DMS53 (cell line): Measurements from ENCODE around the gene ELAVL3.
"Not testable (repeated sequence)": the region's sequence is repeated elsewhere in the genome, so short reads cannot be mapped to it uniquely, and the experiment has no call there.

Source experiments
- DNase-seq: peaks from one replicate; lab custom pipeline; 2025; lab: John Stamatoyannopoulos, UW

ELAVL3 gene

DNA sequence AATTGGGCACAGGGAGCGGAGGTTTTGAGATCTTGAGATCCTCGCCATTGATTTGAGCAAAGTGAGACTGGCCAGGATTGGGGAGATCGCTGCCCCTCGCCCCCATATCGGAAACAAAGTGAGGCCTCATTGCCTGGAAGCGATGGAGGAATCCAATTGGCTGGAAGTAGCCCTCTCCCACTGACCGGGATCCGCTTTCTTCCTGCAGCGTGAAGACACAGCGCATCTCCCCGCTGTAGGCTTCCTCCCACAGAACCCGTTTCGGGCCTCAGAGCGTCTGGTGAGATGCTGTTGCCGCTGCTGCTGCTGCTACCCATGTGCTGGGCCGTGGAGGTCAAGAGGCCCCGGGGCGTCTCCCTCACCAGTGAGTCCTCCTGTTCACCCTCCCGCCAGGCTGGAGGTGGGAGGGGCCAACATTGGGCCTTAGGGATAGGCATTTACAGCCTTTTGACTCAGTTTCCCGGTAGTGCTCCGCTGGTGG, 45.0 kb downstream of the ELAVL3 start:
- DNase-seq, result peak; percentile 57

DNA sequence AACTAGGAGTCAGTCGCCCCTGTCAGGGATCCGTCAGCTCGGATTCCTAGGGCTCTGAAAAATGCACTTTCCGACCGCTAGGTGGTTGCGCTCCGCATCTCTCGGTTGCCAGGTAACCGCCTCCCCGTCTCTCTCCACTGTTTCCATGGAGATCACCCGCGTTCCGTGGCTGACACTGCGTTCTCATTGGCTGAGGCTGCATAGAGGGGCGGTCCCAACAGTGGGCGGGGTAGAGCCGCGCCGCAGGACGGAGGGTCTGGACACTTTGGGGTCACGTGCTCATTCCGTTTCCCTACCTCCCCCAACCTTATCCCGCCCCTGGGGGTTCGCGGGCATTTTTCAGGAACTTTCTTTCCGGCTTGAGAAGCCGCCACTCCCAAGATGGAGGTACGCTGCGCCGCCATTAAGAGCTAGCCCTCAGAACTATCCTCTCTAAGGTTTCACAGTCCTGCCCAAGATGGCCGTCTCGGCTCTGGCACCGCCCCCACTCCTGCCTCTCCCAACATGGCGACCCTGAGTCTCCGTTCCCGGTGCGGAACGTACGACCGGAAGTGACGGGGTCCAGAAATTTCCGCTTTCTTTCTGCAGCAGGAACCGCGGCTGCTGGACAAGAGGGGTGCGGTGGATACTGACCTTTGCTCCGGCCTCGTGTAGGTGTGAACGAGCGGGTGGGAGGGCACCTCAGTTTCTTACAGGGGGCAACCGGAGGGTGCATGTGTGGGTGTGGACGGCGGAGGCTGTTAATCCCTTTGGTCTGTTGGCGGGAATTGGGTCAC, 45.6 kb downstream of the ELAVL3 start, which contains the start of the genes ODAD3 and PRKCSH:
Gene ODAD3, minus strand, starts transcription at position 65 of the 776 bp plus-strand sequence. CDS start 105 bp downstream, outside the sequence.
Gene PRKCSH, plus strand, starts transcription at position 579 of the 776 bp plus-strand sequence. CDS start 483 bp downstream, outside the sequence.
- peak; percentile 100 for DNase-seq

DNA sequence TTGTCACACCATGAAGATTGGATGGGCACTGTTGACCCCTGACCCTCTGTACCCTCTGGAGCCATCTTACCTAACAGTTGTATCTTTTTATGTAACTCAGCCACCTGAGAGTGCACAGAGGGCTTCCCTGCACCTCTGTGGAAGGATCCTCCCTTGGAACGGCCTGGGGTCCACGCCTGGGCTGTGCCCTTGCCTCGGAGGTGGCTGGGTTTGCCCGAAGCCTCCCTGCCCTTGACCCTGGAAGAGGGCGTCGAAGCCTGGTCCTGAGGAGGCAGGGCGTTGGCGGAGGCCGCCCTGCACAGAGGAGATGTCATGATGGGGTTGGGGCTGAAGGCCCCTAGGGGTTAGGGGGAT, 46.2 kb downstream of the ELAVL3 start:
- DNase-seq, result peak; percentile 67

DNA sequence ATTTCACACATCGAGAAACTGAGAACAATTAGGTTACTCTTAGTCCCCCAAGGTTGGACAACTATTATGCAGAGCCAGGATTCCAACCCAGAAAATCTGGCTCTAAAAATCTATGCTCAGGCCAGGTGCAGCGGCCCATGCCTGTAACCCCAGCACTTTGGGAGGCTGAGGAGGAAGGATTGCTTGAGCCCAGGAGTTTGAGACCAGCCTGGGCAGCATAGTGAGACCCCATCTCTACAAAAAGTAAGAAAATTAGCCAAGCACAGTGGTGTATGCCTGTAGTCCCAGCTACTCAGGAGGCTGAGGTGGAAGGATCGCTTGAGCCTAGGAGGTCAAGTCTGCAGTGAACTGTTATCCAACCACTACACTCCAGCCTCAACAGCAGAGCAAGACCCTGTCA, 47.3 kb downstream of the ELAVL3 start:
- not testable (repeated sequence) for DNase-seq

DNA sequence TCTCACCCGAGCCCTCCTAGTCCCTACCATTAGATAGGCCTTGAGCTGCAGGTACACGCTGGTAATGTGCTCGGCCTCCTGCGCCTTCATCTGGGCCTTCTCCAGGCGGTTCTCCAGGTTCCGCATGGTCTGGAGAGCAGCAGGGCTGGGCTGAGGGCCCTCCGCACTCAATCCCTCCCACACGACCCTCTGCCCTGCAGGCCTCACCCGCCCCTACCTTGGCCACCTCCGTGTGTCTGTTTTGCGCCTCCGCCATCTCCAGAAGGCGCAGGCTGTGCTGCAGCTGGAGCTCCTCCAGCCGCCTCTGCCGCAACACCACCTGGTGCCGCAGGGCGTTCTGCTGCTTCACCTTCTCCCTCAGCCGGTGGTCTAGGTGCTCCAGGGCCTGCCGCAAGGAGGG, 54.2 kb downstream of the ELAVL3 start:
- DNase-seq, result no peak

DNA sequence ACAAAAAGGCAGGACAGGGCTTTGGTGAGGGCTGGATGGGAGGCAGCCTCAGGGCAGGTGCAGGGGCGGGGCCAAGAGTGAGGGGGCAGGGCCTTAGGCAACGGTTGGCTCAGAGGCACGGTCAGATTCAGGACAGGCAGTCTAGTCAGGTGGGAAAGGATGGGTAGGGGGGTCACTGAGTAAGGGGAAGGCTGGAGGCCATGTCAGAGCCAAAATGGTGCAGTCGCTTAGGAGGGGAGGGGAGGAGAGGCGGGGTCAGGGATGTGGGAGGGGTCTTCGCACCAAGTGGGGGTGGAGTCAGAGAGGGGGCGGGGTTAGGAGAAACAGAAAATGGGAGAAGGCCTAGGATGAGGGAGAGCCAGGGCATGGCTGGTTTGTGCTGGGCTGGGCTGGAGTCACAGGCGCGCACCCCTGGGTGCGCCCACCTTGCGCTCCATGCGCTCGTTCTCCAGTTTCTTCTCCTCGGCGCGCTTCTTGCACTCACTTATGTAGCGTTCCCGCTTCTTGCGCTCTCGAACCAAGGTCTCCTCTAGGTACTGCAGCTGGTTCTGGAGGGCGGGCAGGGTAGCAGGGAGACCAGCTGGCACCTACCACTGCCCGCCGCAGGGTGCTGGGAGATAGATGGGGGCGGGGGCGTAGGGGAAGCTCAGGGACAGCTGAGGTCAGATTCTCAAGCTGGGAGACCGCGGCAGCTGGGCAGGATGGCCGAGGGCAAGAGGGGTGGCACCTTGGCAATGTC, 55.0 kb downstream of the ELAVL3 start:
- DNase-seq, result peak; percentile 39

DNA sequence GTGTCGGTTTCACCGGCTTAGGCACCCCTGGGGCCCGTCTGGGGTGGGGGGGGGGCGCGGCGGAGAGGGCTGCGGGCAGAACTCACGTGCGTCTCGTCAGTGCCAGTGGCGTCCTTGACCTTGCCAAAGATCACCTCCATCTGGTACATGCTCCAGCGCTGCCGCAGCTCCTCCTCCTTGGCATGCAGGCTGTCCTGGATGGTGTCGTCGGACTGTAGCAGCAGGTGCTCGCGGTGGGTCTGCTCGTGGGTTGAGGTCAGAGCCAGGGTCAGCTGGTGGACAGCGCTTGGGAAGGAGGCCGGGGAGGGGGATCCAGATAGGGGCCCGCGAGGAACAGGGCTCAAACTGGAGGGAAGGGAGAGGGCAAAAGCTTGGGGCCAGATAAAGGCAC, 57.1 kb downstream of the ELAVL3 start:
- peak; percentile 52 for DNase-seq

DNA sequence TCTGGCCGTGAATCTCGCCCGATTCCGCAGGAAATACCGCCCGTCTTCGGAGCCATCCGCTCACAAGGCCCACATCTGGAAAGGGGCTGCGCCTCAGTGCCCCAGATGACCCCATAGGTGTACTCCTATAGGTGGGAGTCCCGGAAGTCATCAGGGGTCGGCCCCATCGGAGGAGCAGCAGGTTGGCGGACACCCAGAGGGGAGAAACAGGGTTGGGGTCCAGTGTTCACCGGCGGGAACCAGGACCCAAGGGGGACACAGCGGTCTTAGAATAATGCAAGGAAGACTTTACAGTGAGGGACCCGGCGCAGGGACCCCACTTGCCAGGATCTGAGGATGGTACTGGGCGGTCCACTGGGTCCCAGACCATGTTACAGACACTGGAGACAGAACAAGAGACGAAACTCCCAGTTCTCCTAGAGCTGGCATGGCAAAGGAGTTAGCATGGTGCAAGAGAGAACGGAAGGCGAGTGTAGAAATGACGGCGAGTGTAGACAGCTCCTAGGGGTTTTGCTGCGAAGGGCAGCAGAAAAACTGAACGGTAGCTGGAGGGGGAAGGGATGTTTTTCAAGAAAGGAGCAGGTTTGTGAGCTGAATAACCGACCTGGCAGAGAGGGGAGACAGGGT, 57.6 kb downstream of the ELAVL3 start:
- DNase-seq, result peak; percentile 51

DNA sequence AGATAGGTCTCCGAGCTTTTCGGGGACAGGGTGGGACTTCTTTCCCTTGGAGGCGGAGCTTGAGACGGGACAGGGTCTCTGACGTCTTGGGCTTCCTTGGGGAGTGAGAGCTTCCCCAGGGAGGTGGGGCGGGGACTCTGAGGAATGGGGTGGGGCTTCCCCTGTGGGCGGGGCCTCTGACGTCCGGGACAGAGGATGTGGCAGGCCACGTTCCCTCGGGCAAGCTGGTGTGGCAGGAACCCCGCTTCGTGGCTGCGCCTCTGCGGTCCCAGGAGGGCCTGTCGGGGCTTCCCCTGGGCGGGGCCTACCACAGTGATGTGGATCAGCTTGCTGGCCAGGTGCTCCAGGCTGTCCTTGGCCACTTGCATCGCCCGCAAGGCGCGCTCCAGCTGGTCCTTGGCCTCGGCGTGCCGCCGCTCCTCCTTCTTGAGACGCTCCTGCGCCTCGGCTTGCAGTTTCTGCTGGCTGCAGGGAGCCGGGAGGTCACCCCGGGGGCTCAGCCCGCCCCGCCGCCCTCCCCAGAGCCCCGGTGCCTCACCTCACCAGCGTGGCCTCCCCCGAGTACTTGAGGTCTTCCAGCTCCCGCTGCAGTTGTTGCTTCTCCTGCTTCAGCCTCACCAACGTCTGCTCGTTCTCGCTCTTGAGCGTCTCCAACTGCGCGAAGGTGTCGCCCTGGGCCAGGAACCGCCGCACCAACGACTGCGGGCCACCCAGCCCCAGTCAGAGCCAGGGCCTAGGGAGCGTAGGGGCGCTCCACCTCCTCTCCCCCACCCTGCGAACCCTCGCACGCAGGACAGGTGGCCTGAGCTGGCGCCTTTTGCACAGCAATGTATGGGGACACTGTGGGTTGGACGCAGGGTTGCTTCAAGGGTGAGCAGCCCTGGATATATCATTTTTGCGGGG, 58.4 kb downstream of the ELAVL3 start:
- peak; percentile 85 for DNase-seq

DNA sequence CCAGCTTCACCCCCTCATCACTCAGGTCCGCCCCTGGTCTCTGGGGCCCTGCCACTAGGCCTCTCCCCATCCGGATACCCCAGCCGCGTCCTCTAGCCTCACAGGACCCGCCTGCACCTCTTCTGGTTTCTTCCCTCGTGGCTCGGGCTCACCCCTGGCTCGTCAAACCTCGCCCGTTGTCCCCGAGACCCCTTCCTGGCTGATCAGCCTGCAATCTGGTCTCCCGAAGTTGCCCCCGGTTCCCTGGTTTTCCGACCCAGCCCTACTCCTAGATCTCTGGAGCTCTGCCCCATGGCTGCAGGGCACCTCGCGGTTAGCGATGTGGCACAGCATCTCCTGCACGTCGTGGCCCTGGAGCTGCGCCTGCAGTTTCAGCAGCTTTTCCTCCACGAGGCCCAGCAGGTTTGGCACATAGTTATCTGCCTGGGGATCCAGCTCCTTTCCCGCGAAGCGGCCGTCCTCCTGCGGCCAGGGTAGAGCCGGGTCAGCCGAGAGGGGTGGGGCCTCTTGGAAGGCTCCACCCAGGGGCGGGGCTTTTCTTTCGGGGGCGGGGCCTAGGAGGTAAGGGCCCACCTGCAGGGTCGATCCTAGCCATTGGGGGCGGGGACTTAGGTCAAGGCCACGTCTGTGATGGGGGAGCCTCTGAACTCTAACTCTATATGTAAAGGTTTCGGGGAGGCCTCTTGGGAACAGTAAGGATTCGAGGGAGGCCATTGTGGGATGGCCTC, 59.3 kb downstream of the ELAVL3 start:
- peak; percentile 77 for DNase-seq

DNA sequence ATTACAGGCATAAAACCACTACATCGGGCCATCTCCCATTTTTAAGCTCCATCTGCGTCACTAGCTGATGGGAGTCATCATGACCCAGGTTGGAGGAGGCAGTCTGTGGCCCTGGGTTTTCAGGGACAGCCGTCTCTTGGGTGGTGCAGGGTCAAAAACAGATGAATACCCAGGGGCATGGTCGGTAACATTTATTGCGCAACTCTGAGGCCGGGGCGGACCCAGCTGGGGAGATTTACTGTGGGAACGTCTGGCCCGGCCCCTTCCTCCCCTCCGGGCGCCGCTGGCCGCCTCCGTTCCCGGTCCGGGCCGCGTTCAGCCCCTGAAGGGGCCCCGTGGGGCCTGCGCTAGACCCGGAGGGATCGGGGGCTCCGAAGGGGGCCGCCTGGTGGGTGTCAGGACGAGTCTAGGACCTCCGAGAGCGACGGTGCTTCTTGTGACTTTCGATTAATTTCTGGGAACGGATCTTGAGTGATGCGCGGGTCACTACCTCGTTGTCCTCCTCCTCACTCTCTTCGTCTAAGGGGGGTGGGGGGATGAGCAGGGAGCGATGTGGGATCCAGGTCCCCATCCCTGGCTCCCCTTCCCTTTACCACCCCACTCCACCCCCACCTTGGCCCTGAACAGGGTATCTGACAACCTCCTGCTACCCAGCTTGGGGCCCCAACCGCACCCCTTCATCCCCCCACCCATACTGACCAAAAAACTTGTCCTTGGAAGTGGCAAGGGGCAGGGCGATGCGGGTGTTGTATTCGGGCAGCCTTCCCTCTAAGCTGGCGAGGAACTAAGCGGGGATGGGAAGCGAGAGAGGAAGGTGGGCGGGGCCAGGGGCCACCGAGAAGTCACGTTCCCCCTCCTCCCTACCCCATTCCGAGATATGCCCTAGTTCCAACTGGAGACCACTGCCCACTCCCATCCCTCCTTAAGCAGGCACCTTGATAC, 60.1 kb downstream of the ELAVL3 start:
- DNase-seq, result peak; percentile 61

DNA sequence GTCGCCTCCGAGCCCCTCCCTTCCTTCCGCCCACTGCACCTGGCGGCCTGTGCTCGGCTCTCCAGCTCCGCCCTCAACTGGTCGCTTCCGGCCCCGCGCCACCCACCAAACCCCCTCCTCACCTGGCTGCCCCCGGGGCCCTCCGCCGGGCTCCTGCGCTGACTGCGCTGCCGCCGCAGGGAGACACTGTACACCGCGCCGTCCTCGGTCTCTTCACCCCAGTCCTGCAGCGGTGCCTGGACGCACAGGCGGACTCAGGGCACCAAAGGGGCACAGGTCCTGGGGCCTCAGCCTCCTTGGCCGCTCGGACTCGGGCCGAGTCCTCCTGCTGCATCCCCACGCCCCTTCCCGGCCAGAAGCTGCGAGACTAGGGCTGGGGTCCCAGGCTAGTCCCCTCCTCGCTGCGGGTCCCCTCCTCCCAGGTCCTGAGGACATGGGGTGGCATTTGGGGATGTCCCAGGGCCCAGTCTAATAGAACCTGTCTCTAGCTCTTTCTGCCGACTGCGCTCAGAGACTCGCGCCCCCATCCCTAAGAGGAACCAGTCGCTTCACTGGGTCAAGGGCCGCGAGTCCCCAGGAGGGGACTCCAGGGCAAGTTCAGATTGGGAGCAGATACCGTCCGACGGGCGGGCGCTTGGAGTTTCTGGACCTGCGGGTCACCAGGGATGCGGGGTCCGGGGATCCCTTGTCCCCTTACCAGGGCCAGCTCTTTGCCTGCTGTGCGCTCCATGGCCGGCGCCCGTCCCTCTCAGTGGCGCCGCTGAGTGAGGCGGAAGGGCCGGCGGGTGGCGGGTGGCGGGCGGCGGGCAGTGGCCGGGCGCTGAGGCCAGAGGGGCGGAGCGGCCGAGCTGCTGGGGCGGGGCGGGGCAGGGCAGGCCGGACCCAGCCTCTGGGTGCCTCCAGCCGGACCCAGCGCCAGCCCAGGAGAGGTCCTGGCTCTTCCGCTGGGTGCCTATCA, 62.0 kb downstream of the ELAVL3 start, which contains the start of gene RGL3:
Gene RGL3, minus strand, starts transcription at position 766 of the 958 bp plus-strand sequence. Its CDS starts 36 bp downstream, at position 730.
- DNase-seq, result peak; percentile 79

DNA sequence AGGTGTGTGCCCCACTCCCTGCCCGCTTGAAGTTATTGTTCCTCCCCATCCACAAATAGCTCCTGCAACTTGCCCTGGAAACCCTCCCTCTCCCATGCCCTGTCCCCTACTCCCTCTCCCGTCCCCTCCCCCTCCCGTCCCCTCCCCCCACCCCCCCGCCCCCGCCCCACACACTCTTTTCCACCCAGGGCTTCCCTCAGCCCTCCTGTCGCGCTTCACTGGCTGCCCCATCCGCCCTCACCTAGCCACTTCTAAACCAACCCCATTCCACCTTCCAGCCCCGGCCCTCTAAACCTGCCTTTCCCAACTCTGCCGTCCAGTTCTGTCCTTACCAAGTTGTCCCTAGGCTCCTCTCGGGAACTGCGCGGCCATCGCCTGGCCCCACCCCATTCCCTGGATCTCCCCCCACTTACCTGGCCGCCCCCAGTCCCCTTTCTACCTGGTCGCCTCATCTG, 62.7 kb downstream of the ELAVL3 start:
- peak; percentile 71 for DNase-seq

DNA sequence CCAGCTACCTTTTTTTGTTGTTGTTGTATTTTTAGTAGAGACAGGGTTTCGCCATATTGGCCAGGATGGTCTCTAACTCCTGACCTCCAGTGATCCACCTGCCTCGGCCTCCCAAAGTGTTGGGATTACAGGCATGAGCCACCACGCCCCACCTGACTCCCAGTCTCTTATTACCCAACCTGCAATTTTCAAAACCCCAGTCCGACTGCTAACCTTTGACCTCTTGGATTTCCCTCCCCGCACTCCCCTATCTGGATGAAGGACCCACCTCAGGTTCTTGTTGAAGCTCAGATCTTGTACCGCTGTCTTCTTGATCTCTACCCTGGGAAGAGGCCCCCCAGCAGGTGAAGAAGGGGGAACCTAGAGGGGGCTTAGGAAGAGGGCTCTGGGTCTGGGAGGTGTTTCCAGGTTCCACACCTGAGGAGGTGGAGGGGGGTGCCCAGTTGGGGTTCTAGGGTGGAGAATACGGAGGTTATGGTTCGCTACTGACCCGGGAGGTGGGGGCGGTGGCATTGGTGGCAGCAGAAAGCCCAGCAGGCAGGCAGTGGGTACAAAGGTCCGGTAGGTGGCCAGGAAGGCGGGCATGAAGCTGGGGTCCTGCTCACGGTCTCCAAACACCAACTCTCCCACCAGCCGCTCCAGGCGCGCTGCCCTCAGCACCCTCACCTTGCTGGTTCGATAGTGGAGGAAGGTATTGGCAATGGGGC, 64.3 kb downstream of the ELAVL3 start:
- no peak for DNase-seq

DNA sequence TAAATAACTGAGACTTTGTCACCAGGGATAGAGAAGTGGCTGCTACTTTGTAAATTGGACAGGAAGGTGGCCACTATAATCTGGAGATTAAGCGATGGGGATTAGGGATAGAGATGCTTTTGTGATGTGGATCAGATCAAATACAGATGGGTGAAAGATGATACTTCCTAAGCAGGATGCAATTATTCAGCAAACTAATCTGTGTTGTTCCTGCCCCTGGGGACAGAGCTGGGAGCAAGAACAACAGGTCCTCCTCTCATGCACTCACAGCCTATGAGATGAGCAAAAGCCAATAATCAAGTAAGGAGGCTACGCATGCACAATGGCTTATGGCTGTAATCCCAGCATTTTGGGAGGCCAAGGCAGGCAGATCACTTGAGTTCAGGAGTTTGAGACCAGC, 66.3 kb downstream of the ELAVL3 start:
- DNase-seq, result peak; percentile 24

DNA sequence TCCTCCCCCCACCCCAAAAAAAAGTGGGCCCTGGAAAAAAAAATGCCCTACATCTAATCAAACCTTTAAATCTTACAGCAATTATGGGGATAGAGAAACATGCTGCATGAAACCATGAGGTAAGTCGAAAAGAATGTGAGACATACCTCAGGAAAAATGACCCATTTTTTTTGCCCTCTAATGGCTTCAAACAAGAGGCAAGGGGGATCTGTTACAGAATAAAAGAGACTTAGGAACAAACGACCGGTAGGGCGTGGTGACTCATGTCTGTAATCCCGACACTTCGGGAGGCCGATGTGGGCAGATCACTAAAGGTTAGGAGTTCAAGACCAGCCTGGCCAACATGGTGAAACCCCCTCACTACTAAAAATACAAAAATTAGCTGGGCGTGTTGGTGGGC, 70.2 kb downstream of the ELAVL3 start:
- no peak for DNase-seq

DNA sequence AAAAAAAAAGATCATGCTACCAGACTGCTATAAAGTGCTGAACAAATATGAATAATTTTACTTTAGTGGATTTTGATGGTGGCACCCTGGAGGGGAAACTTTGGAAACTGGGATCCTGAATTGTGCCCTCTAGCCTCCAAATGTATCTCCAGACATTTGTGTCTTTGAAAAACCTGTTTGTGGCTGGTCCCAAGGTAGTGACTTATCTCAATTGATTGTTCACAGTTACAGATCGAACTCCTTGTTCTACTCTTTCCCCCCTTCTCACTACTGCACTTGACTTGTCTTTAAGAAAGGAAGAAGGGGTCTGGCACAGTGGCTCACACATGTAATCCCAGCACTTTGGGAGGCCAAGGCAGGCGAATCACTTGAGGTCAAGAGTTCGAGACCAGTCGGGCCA, 72.3 kb downstream of the ELAVL3 start:
- DNase-seq, result no peak
